Keratinocyte (primary cell): ENCODE data around the gene HCFC1R1.

Source experiments
- CTCF ChIP-seq, 3 experiments: IDR thresholded peaks in 1 of 3; conservative IDR thresholded peaks in 1 of 3; optimal IDR thresholded peaks in 1 of 3; 2 replicates in 2 of 3; 3 replicates in 1 of 3; pipeline versions ENCODE3 to v1.5.1; 2011; ENCODE audit warnings: low read length in 3 of 3, mild to moderate bottlenecking in 3 of 3, moderate library complexity in 2 of 3, control low read depth in 1 of 3, inconsistent platforms in 1 of 3; ENCODE audit not compliant: insufficient read depth in 2 of 3; ENCODE audit errors: extremely low read depth in 1 of 3
- EZH2 ChIP-seq: IDR thresholded peaks from one replicate; pipeline ENCODE4 v1.6.1; 2012; ENCODE audit warnings: inconsistent platforms, mild to moderate bottlenecking, low read length, moderate library complexity

DNA sequence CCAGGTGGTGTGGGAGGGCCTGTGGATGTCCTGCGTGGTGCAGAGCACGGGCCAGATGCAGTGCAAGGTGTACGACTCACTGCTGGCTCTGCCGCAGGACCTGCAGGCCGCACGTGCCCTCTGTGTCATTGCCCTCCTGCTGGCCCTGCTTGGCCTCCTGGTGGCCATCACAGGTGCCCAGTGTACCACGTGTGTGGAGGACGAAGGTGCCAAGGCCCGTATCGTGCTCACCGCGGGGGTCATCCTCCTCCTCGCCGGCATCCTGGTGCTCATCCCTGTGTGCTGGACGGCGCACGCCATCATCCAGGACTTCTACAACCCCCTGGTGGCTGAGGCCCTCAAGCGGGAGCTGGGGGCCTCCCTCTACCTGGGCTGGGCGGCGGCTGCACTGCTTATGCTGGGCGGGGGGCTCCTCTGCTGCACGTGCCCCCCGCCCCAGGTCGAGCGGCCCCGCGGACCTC, 10.2 kb downstream of the HCFC1R1 start:
- no peak for TF ChIP-seq CTCF (optimal IDR thresholded peaks at IDR 0.05 in 1 of 3, IDR thresholded peaks at IDR 0.05 in 1 of 3, conservative IDR thresholded peaks at IDR 0.05 in 1 of 3; ENCODE audit: extremely low read depth in 1 of 3, insufficient read depth in 2 of 3, low read length in 3 of 3)
- TF ChIP-seq EZH2, result no peak
